ENCODE data around the gene BRF1. TPM values are rescaled to one million over a fixed set of nuclear protein-coding genes. Genes with fewer than 3 reads are reported as not detected.
"Not testable (repeated sequence)": the region's sequence is repeated elsewhere in the genome, so short reads cannot be mapped to it uniquely, and the experiment has no call there.

BRF1 gene
- total RNA-seq, 2 donors from 2014 or later = 38.2 to 41.7 TPM

GRCh38 chr14:105307052-105307727, 6.4 kb upstream of the BRF1 start:
- H3K36me3 Mint-ChIP-seq = no peaks in the 10 kb centered on the region
- H3K9me3 Mint-ChIP-seq = no peaks in the 10 kb centered on the region
- DNase-seq (ENCODE audit: low spot score in 2 of 2) (no peak), ATAC-seq (peak in 1 of 2 donors; percentile 55)
- peak overlapping the region; percentile 26 to 59 for H3K27ac Mint-ChIP-seq

GRCh38 chr14:105305791-105306190, 5.0 kb upstream of the BRF1 start:
- ATAC-seq (no peak), DNase-seq (ENCODE audit: low spot score in 2 of 2) (no peak)
- Mint-ChIP-seq H3K9me3 (no peaks in the 10 kb centered on the region), H3K27ac (peak overlapping the region in 1 of 2 donors; percentile 48), H3K36me3 (no peaks in the 10 kb centered on the region)

GRCh38 chr14:105305345-105305744, 4.5 kb upstream of the BRF1 start:
- DNase-seq (ENCODE audit: low spot score in 2 of 2) (no peak), ATAC-seq (no peak)
- H3K9me3 Mint-ChIP-seq = no peaks in the 10 kb centered on the region
- H3K27ac Mint-ChIP-seq = peak overlapping the region; percentile 37 to 48
- no peaks in the 10 kb centered on the region for H3K36me3 Mint-ChIP-seq

- DNase-seq (ENCODE audit: low spot score in 2 of 2) (no peak), ATAC-seq (no peak)
- Mint-ChIP-seq H3K9me3 (no peaks in the 10 kb centered on the region), H3K27ac (peak overlapping the region in 1 of 2 donors; percentile 48), H3K36me3 (peaks cover 4 to 5% of the 10 kb centered on the region in 2 donors)
Measured at GRCh38 chr14:105304565-105304964, 3.8 kb upstream of the BRF1 start.

- no peak for DNase-seq (ENCODE audit: low spot score in 2 of 2)
- H3K27ac Mint-ChIP-seq = no peak overlapping the region
- no peak for ATAC-seq
- peaks cover 6 to 9% of the 10 kb centered on the region in 2 donors for H3K36me3 Mint-ChIP-seq
- no peaks in the 10 kb centered on the region for H3K9me3 Mint-ChIP-seq
Measured at GRCh38 chr14:105303949-105304348, 3.1 kb upstream of the BRF1 start.

- DNase-seq (ENCODE audit: low spot score in 2 of 2); H3K36me3 Mint-ChIP-seq; H3K9me3 Mint-ChIP-seq; ATAC-seq: not testable (repeated sequence)
- peak overlapping the region in 1 of 2 donors; percentile 48 for H3K27ac Mint-ChIP-seq
Measured at GRCh38 chr14:105301915-105302249, 1.1 kb upstream of the BRF1 start.

- H3K27ac Mint-ChIP-seq = peak overlapping the region; percentile 48 to 53
- peak; percentile 79 to 81 for ATAC-seq
- peaks cover 6 to 9% of the 10 kb centered on the region in 2 donors for H3K36me3 Mint-ChIP-seq
- H3K9me3 Mint-ChIP-seq = no peaks in the 10 kb centered on the region
- DNase-seq (ENCODE audit: low spot score in 2 of 2) = peak; percentile 95 to 100
Measured at GRCh38 chr14:105301103-105301914, 508 bp upstream of the BRF1 start.

- peaks cover 6 to 9% of the 10 kb centered on the region in 2 donors for H3K36me3 Mint-ChIP-seq
- peak overlapping the region; percentile 85 to 94 for H3K27ac Mint-ChIP-seq
- ATAC-seq (peak; percentile 1 to 25), DNase-seq (ENCODE audit: low spot score in 2 of 2) (peak; percentile 45 to 70)
- no peaks in the 10 kb centered on the region for H3K9me3 Mint-ChIP-seq
Measured at GRCh38 chr14:105299654-105300541, 903 bp downstream of the BRF1 start.

GRCh38 chr14:105297311-105297710, 3.5 kb downstream of the BRF1 start:
- H3K9me3 Mint-ChIP-seq; ATAC-seq; DNase-seq (ENCODE audit: low spot score in 2 of 2); H3K36me3 Mint-ChIP-seq; H3K27ac Mint-ChIP-seq: not testable (repeated sequence)

- H3K9me3 Mint-ChIP-seq = no peaks in the 10 kb centered on the region
- peak; percentile 72 to 79 for DNase-seq (ENCODE audit: low spot score in 2 of 2)
Measured at GRCh38 chr14:105294142-105294597, 6.6 kb downstream of the BRF1 start.

GRCh38 chr14:105292826-105293711, 7.7 kb downstream of the BRF1 start:
- H3K36me3 Mint-ChIP-seq = no peaks in the 10 kb centered on the region
- peak in 1 of 2 donors; percentile 55 for DNase-seq (ENCODE audit: low spot score in 2 of 2)
- no peaks in the 10 kb centered on the region for H3K9me3 Mint-ChIP-seq
- ATAC-seq = peak; percentile 39 to 45
- peak overlapping the region; percentile 87 to 98 for H3K27ac Mint-ChIP-seq

More at GRCh38 chr14:105294142-105294597, 6.6 kb downstream of the BRF1 start:
- peak; percentile 93 for ATAC-seq
- Mint-ChIP-seq H3K27ac (peak overlapping the region; percentile 87 to 98), H3K36me3 (peaks cover 0 to 1% of the 10 kb centered on the region in 2 donors)

GRCh38 chr14:105290621-105291346, 10.0 kb downstream of the BRF1 start:
- DNase-seq (ENCODE audit: low spot score in 2 of 2) (no peak), ATAC-seq (no peak)
- no peaks in the 10 kb centered on the region for H3K36me3 Mint-ChIP-seq
- no peaks in the 10 kb centered on the region for H3K9me3 Mint-ChIP-seq
- peak overlapping the region in 1 of 2 donors; percentile 57 for H3K27ac Mint-ChIP-seq

GRCh38 chr14:105288936-105289335, 11.9 kb downstream of the BRF1 start:
- H3K36me3 Mint-ChIP-seq; H3K27ac Mint-ChIP-seq; DNase-seq (ENCODE audit: low spot score in 2 of 2); H3K9me3 Mint-ChIP-seq; ATAC-seq: not testable (repeated sequence)

GRCh38 chr14:105287249-105288102, 13.3 kb downstream of the BRF1 start:
- peak overlapping the region; percentile 47 to 77 for H3K27ac Mint-ChIP-seq
- no peak for DNase-seq (ENCODE audit: low spot score in 2 of 2)
- no peaks in the 10 kb centered on the region for H3K9me3 Mint-ChIP-seq
- H3K36me3 Mint-ChIP-seq = peaks cover 8 to 12% of the 10 kb centered on the region in 2 donors
- no peak for ATAC-seq
